GM21423 (cell line): ENCODE measurements around the gene RABL3.
"Not testable (repeated sequence)": the region's sequence is repeated elsewhere in the genome, so short reads cannot be mapped to it uniquely, and the experiment has no call there.

Experiments used
- ATAC-seq: cut with Tn5 transposase; IDR thresholded peaks from one replicate; pipeline ENCODE4 v1.9.1; 2021; ENCODE audit warnings: mild to moderate bottlenecking, moderate library complexity; ENCODE audit not compliant: unreplicated experiment

RABL3 gene

GRCh38 chr3:120683671-120684301 lies 58.5 kb downstream of the RABL3 start:
- no peak for ATAC-seq

- no peak for ATAC-seq
Measured at GRCh38 chr3:120683213-120683612, 59.1 kb downstream of the RABL3 start.

DNA sequence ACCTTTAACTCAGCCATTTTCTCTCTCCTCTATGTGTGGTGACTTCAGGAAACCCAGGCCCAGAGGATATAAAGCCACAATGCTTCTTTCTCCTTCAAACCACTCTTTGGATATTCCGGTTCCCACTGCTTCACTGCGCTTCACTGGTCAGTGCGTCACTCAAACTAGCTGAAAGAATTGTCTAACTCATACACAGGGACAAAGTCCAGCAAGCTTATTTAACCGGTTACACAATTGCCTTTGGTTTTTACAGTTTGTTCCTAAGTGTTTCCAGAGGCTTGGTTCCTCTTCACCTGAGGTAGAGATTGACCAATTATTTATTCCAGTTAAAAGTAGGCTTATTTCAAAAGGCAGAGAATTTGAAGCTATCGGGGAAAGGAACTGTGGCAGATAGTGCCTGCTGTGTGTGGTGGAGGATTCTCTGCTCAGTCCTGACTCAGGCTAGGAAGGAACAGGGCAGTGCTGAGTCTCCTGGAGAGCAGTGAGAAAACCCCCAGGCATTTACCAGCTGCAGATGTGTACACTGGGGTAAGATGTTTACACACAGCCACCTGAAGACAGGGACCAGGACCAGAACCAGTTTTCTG lies 60.1 kb downstream of the RABL3 start, which contains the start of gene HGD:
TSS of gene HGD (minus strand) at position 145 of the 587 bp plus-strand sequence. CDS start at position 17, 128 bp downstream.
- ATAC-seq = no peak

DNA sequence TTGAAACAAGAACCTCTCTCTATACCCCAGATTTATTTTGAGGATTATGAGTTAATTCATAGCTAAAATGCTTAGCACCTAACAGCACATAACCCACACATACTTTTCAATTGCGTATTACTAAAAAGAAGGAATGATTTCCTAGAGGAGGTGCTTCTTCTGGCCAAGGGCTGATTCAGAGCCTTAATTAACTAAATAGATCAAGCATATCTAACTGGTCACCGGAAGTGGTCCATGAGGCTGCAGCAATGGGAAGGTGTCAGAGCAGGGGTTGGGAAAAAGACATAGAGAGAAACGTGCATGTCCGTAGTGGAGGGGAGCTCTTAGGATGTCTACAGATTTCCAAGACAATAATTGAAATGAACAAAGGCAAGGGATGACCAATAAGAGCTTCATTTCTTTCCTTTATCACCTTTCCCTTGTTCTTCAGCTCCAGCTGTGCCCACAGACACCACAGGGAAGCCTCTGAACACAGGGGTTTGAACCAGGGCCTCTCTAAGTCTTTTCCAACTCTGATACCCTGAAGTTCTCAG lies 60.7 kb downstream of the RABL3 start:
- no peak for ATAC-seq

GRCh38 chr3:120681018-120681417 lies 61.3 kb downstream of the RABL3 start:
- no peak for ATAC-seq

GRCh38 chr3:120680193-120680894 lies 62.0 kb downstream of the RABL3 start:
- ATAC-seq = no peak

GRCh38 chr3:120678984-120679383 lies 63.3 kb downstream of the RABL3 start:
- peak; percentile 53 for ATAC-seq

- peak; percentile 91 for ATAC-seq
Measured at GRCh38 chr3:120678331-120678947, 63.9 kb downstream of the RABL3 start.

GRCh38 chr3:120677193-120677592 lies 65.1 kb downstream of the RABL3 start:
- ATAC-seq = not testable (repeated sequence)

- no peak for ATAC-seq
Measured at GRCh38 chr3:120673116-120673515, 69.2 kb downstream of the RABL3 start.

- ATAC-seq = no peak
Measured at GRCh38 chr3:120670576-120670975, 71.7 kb downstream of the RABL3 start.

- ATAC-seq = no peak
Measured at GRCh38 chr3:120664926-120665325, 77.4 kb downstream of the RABL3 start.

DNA sequence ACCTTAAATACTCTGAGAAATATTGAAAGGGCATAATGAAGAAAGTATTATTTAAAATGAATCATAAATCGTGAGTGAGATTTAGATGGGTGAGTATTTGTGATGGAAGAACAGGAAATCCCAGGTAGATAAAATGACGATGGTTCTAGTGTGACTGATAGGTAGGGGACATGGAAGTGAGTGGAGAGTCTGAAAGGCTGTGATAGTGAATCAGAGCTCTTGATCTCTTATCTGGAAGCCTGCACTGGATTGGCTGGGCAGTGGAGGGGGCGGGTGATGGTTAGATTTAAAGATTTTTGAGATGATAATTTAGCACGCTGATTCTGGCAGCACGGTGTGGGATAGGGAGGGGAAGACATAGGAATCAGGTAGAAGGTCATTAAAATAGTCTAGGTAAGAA lies 80.4 kb downstream of the RABL3 start:
- ATAC-seq = no peak

- no peak for ATAC-seq
Measured at GRCh38 chr3:120661106-120661905, 81.0 kb downstream of the RABL3 start.

DNA sequence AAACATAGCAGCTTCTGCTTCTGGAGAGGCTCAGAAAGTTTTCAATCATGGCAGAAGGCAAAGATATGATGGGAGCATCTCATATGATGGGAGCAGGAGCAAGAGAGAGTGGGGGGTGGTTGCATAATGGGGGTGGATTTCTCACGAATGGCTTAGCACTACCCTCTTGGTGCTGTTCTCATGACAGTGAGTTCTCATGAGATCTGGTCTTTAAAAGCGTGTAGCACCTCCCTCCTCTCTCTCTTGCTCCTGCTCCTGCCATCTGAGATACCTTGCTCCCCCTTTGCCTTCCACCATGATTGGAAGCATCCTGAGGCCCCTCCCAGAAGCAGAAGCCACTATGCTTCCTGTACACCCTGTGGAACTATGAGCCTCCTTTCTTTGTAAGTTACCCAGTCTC lies 82.5 kb downstream of the RABL3 start:
- ATAC-seq = no peak

GRCh38 chr3:120659285-120659684 lies 83.0 kb downstream of the RABL3 start:
- ATAC-seq = no peak

DNA sequence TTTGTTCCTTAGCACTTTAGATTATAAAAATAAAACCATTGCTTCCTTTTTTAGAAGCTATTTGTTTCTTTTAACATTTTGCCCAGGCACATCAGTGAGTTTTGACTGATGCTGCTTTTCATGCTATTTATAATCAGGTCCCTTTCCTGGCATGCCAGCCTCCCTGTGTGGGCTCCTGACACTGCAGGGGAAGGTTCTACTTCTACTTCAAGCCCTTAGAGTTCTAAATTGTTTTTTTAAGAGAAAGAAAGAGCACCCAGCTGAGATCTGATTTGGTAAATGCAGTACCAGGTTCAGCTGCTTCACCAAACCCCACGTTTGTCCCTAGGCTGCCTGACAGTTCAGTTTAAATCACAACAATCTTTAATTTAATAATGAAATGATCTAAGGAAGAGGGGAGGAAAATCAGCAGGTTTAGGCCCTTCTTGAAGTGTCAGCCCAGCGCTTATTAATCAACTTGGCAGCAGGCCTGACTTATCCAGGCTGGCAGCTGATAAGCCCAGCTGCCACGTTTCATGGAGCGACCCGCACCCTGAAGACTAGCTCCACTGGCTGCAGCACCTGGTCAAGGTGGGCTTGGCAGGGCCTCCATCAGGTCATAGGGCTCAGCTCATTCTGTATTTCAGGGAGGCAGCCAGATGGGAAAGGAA lies 89.3 kb downstream of the RABL3 start:
- no peak for ATAC-seq

GRCh38 chr3:120652281-120652680 lies 90.0 kb downstream of the RABL3 start:
- ATAC-seq = no peak

DNA sequence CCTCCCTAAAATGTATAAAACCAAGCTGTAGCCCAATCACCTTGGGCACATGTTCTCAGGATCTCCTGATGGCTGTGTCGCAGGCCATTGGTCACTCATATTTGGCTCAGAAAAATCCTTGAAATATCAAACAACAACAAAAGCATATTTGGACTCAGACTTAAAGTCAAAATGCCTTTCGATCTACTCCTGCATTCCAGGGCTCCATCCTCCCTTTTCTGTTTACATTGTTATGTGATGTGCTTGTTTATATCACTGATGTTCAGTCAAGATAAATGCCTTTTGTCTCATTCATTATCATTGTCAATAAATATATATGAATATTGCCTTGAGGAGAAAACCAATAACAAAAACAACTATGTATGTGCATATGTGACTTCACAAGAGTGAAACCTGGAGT lies 92.0 kb downstream of the RABL3 start:
- ATAC-seq = no peak

DNA sequence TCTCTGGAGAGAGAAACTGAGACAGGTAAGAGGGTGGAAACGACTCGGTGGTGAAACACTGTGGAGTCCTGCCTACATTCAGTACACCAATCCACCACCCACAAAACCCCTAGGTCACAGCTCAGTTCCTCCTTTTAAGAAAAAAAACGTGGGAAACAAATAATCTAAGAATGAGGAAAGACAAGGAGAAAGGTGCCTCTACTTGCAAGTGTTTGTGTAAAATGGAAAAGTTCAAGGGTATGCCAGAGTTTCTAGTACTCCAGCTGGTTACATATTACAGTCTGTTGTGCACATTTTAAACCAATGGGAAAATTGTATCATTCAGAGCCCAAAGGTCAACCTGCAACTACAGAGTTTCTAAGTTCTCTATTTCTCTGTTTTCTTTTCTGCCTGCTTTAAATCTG lies 92.5 kb downstream of the RABL3 start:
- ATAC-seq = no peak
